Measurements from ENCODE around the gene PCSK6.
"Not testable (repeated sequence)": the region's sequence is repeated elsewhere in the genome, so short reads cannot be mapped to it uniquely, and the experiment has no call there.

Gene PCSK6

GRCh38 chr15:101355678-101356464 lies 133.6 kb downstream of the PCSK6 start:
- no peak for DNase-seq (ENCODE audit: low read depth)

GRCh38 chr15:101354891-101355623 lies 134.4 kb downstream of the PCSK6 start:
- DNase-seq (ENCODE audit: low read depth), result no peak

GRCh38 chr15:101353240-101353639 lies 136.3 kb downstream of the PCSK6 start:
- no peak for DNase-seq (ENCODE audit: low read depth)

GRCh38 chr15:101351736-101352135 lies 137.8 kb downstream of the PCSK6 start:
- DNase-seq (ENCODE audit: low read depth), result no peak

- DNase-seq (ENCODE audit: low read depth), result no peak
Observed at GRCh38 chr15:101349047-101349951, 140.2 kb downstream of the PCSK6 start.

GRCh38 chr15:101348643-101349042 lies 140.9 kb downstream of the PCSK6 start:
- no peak for DNase-seq (ENCODE audit: low read depth)

- DNase-seq (ENCODE audit: low read depth), result no peak
Observed at GRCh38 chr15:101348015-101348414, 141.5 kb downstream of the PCSK6 start.

GRCh38 chr15:101347454-101347853 lies 142.1 kb downstream of the PCSK6 start:
- DNase-seq (ENCODE audit: low read depth), result no peak

- no peak for DNase-seq (ENCODE audit: low read depth)
Observed at GRCh38 chr15:101346928-101347327, 142.6 kb downstream of the PCSK6 start.

GRCh38 chr15:101342056-101342455 lies 147.5 kb downstream of the PCSK6 start:
- DNase-seq (ENCODE audit: low read depth), result no peak

- DNase-seq (ENCODE audit: low read depth), result no peak
Observed at GRCh38 chr15:101338502-101339057, 150.9 kb downstream of the PCSK6 start.

- DNase-seq (ENCODE audit: low read depth), result no peak
Observed at GRCh38 chr15:101337976-101338375, 151.5 kb downstream of the PCSK6 start.

- DNase-seq (ENCODE audit: low read depth), result not testable (repeated sequence)
Observed at GRCh38 chr15:101333907-101334789, 155.4 kb downstream of the PCSK6 start.

GRCh38 chr15:101332061-101332467 lies 157.4 kb downstream of the PCSK6 start:
- no peak for DNase-seq (ENCODE audit: low read depth)

- no peak for DNase-seq (ENCODE audit: low read depth)
Observed at GRCh38 chr15:101329867-101330380, 159.6 kb downstream of the PCSK6 start.

GRCh38 chr15:101329309-101329863 lies 160.1 kb downstream of the PCSK6 start:
- no peak for DNase-seq (ENCODE audit: low read depth)

- no peak for DNase-seq (ENCODE audit: low read depth)
Observed at GRCh38 chr15:101328001-101328400, 161.5 kb downstream of the PCSK6 start.

- DNase-seq (ENCODE audit: low read depth), result no peak
Observed at GRCh38 chr15:101327147-101327740, 162.3 kb downstream of the PCSK6 start.

- no peak for DNase-seq (ENCODE audit: low read depth)
Observed at GRCh38 chr15:101326462-101327146, 162.9 kb downstream of the PCSK6 start.

- DNase-seq (ENCODE audit: low read depth), result no peak
Observed at GRCh38 chr15:101326026-101326315, 163.5 kb downstream of the PCSK6 start.
